ENCODE measurements around the gene ZNF586. TPM values are rescaled to one million over a fixed set of nuclear protein-coding genes. Genes with fewer than 3 reads are reported as not detected.
"Not testable (repeated sequence)": the region's sequence is repeated elsewhere in the genome, so short reads cannot be mapped to it uniquely, and the experiment has no call there.

The ZNF586 gene
- total RNA-seq, 1 experiment from 2014 or later = 13.2 TPM

DNA sequence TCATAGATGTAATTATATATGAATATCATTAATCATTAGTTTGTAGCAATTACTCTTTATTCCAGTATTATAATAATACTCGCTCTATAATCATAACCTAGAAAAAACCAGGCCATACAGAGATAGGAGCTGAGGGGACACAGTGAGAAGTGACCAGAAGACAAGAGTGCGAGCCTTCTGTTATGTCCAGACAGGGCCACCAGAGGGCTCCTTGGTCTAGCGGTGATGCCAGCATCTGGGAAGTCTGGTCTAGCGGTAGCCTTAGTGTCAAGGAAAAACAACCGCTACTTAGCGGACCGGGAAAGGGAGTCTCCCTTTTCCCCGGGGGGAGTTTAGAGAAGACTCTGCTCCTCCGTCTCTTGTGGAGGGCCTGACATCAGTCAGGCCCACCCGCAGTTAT, 31.2 kb upstream of the ZNF586 start:
- H4K20me1 ChIP-seq (ENCODE audit: low read length); CTCF ChIA-PET; POLR2A ChIA-PET (ENCODE audit: unreplicated experiment); H3K27ac ChIP-seq (ENCODE audit: low read length); H3F3A ChIP-seq (ENCODE audit: low read length, unreplicated experiment); intact Hi-C loops (cut with micrococcal nuclease); H3K36me3 ChIP-seq (ENCODE audit: low read depth, low read length); H3K9me3 ChIP-seq (ENCODE audit: low read length); H2AFZ ChIP-seq (ENCODE audit: low read length); H3K9me2 ChIP-seq (replicated peaks; ENCODE audit: low read length); BruUV-seq (replicated peaks); H3K27me3 ChIP-seq (ENCODE audit: low read length); H3K4me1 ChIP-seq (ENCODE audit: insufficient read depth, low read length); H3K4me2 ChIP-seq (ENCODE audit: low read length); H3K4me3 ChIP-seq (ENCODE audit: low read length); H3K79me2 ChIP-seq (ENCODE audit: low read length); H3K9ac ChIP-seq (ENCODE audit: low read length); ATAC-seq; DNase-seq: not testable (repeated sequence)
- TF ChIP-seq, protein P1, sequence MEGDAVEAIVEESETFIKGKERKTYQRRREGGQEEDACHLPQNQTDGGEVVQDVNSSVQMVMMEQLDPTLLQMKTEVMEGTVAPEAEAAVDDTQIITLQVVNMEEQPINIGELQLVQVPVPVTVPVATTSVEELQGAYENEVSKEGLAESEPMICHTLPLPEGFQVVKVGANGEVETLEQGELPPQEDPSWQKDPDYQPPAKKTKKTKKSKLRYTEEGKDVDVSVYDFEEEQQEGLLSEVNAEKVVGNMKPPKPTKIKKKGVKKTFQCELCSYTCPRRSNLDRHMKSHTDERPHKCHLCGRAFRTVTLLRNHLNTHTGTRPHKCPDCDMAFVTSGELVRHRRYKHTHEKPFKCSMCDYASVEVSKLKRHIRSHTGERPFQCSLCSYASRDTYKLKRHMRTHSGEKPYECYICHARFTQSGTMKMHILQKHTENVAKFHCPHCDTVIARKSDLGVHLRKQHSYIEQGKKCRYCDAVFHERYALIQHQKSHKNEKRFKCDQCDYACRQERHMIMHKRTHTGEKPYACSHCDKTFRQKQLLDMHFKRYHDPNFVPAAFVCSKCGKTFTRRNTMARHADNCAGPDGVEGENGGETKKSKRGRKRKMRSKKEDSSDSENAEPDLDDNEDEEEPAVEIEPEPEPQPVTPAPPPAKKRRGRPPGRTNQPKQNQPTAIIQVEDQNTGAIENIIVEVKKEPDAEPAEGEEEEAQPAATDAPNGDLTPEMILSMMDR (conservative IDR thresholded peaks at IDR 0.05; ENCODE audit: low read depth, low read length) = peak; percentile 35; the same call in 1 of the 2 replicates

DNA sequence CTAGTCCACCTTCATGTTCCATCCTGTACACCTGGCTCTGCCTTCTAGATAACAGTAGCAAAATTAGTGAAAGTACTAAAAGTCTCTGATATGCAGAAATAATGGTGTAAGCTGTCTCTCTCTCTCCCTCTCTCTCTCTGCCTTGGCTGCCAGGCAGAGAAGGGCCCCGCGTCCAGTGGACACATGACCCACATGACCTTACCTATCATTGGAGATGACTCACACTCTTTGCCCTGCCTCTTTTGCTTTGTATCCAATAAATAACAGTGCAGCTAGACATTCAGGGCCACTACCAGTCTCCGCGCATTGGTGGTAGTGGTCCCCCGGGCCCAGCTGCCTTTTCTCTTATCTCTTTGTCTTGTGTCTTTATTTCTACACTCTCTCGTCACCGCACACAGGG, 30.7 kb upstream of the ZNF586 start:
- H3K27me3 ChIP-seq (ENCODE audit: low read length); H3F3A ChIP-seq (ENCODE audit: low read length, unreplicated experiment); H3K4me2 ChIP-seq (ENCODE audit: low read length); H3K4me3 ChIP-seq (ENCODE audit: low read length); H3K27ac ChIP-seq (ENCODE audit: low read length); H3K9me2 ChIP-seq (replicated peaks; ENCODE audit: low read length); H3K9ac ChIP-seq (ENCODE audit: low read length); intact Hi-C loops (cut with micrococcal nuclease); H3K36me3 ChIP-seq (ENCODE audit: low read depth, low read length); POLR2A ChIA-PET (ENCODE audit: unreplicated experiment); H2AFZ ChIP-seq (ENCODE audit: low read length); H3K79me2 ChIP-seq (ENCODE audit: low read length); DNase-seq; CTCF ChIA-PET; BruUV-seq (replicated peaks); H3K4me1 ChIP-seq (ENCODE audit: insufficient read depth, low read length); H4K20me1 ChIP-seq (ENCODE audit: low read length); H3K9me3 ChIP-seq (ENCODE audit: low read length); ATAC-seq: not testable (repeated sequence)

- H3K9me3 ChIP-seq (ENCODE audit: low read length) = 0 out of 2 replicates have a peak, but pooled peaks cover 7% of the 10 kb centered on the region
- no peaks in the 10 kb centered on the region for H3K9me2 ChIP-seq (replicated peaks; ENCODE audit: low read length)
- H3F3A ChIP-seq (ENCODE audit: low read length, unreplicated experiment) = no peaks in the 10 kb centered on the region
- peaks cover 39% of the 10 kb centered on the region for H3K79me2 ChIP-seq (ENCODE audit: low read length)
- ChIA-PET POLR2A (ENCODE audit: unreplicated experiment) (no interaction called here), CTCF (no interaction called here)
- peaks cover 41% of the 10 kb centered on the region for H3K36me3 ChIP-seq (ENCODE audit: low read depth, low read length)
- H4K20me1 ChIP-seq (ENCODE audit: low read length) = no peaks in the 10 kb centered on the region
- peak; percentile 99 for ATAC-seq
- H3K27ac ChIP-seq (ENCODE audit: low read length) = peak within 1 kb of the TSS; percentile 19; the same call in 1 of the 2 replicates
- TSS peak; percentile 71 for BruUV-seq (replicated peaks)
- DNase-seq = peak; percentile 96
- TF ChIP-seq EZH2phosphoT487 (IDR thresholded peaks at IDR 0.05; ENCODE audit: borderline replicate concordance, low read length) (no peak), EZH2 (IDR thresholded peaks at IDR 0.05; ENCODE audit: low read length, unreplicated experiment) (no peak)
- TF ChIP-seq, protein P1 (conservative IDR thresholded peaks at IDR 0.05; ENCODE audit: low read depth, low read length) = no peak
- no peaks in the 10 kb centered on the region for H3K27me3 ChIP-seq (ENCODE audit: low read length)
- peak within 1 kb of the TSS; percentile 89 for H2AFZ ChIP-seq (ENCODE audit: low read length)
- H3K4me3 ChIP-seq (ENCODE audit: low read length) = peak within 1 kb of the TSS; percentile 92
- intact Hi-C loops (cut with micrococcal nuclease) = loop anchor here (2.0 to 5.0 kb wide), 2 partner anchors 68 to 170 kb away; partner anchors contain the start of genes ZNF416 and ZNF552
- H3K9ac ChIP-seq (ENCODE audit: low read length) = peak within 1 kb of the TSS; percentile 85
- H3K4me1 ChIP-seq (ENCODE audit: insufficient read depth, low read length) = peaks cover 8% of the 10 kb centered on the region; the same call in 1 of the 2 replicates
- H3K4me2 ChIP-seq (ENCODE audit: low read length) = peak within 1 kb of the TSS; percentile 83
Observed at GRCh38 chr19:57746580-57747471, 22.6 kb upstream of the ZNF586 start, which contains the start of gene ZNF776. ZNF776 (plus strand) TSS chr19:57746815; CDS start chr19:57747059, 244 bp downstream.
